Mesenchymal stem cell (in vitro differentiated cells and primary cell): ENCODE data around the gene KIF1B.

Experiments
- DNase-seq: peaks from one replicate; pipeline ENCODE4 v3.0.0-alpha.2; 2013
- H2AFZ ChIP-seq: one replicate; pipeline ENCODE4 v1.6.1; 2013; ENCODE audit warnings: low read depth, mild to moderate bottlenecking, control low read depth, inconsistent platforms, low read length, moderate library complexity
- H2AK5ac ChIP-seq: 2 replicates; pipeline ENCODE4 v1.6.1; 2013; ENCODE audit warnings: low read length, moderate library complexity, mild to moderate bottlenecking, inconsistent platforms; ENCODE audit not compliant: severe bottlenecking
- H2BK120ac ChIP-seq: one replicate; pipeline ENCODE4 v1.6.1; 2013; ENCODE audit warnings: low read depth, mild to moderate bottlenecking, inconsistent platforms, low read length, moderate library complexity
- H2BK12ac ChIP-seq, 2 experiments: one replicate each; pipeline ENCODE4 v1.6.1; 2013; ENCODE audit warnings: inconsistent platforms in 2 of 2, low read length in 2 of 2, mild to moderate bottlenecking in 2 of 2, moderate library complexity in 2 of 2, control low read depth in 1 of 2
- H2BK15ac ChIP-seq: one replicate; pipeline ENCODE4 v1.6.1; 2013; ENCODE audit warnings: mild to moderate bottlenecking, low read depth, inconsistent platforms; ENCODE audit not compliant: poor library complexity, severe bottlenecking
- H2BK5ac ChIP-seq: 2 replicates; pipeline ENCODE4 v1.6.1; 2013; ENCODE audit warnings: low read depth, mild to moderate bottlenecking, low read length, control low read depth, inconsistent platforms; ENCODE audit not compliant: poor library complexity, severe bottlenecking
- H3K14ac ChIP-seq, 2 experiments: one replicate each; pipeline ENCODE4 v1.6.1; 2013; ENCODE audit warnings: inconsistent platforms in 2 of 2, low read length in 2 of 2, control low read depth in 1 of 2, mild to moderate bottlenecking in 1 of 2, moderate library complexity in 1 of 2
- H3K18ac ChIP-seq, 2 experiments: one replicate each; pipeline ENCODE4 v1.6.1; 2013; ENCODE audit warnings: inconsistent platforms in 2 of 2, low read length in 2 of 2, control low read depth in 1 of 2, low read depth in 1 of 2, mild to moderate bottlenecking in 1 of 2
- H3K23ac ChIP-seq, 2 experiments: one replicate each; pipeline ENCODE4 v1.6.1; 2013; ENCODE audit warnings: inconsistent platforms in 2 of 2, low read length in 2 of 2, mild to moderate bottlenecking in 2 of 2, moderate library complexity in 2 of 2, control low read depth in 1 of 2
- H3K27ac ChIP-seq: 2 replicates; pipeline ENCODE4 v1.5.1; 2013; ENCODE audit warnings: mild to moderate bottlenecking, moderate library complexity, low read length, control low read depth, inconsistent platforms; ENCODE audit not compliant: poor library complexity, severe bottlenecking
- H3K27me3 ChIP-seq, 2 experiments: 2 replicates each; pipeline versions ENCODE4 v1.6.1 to v1.7.0; 2013; ENCODE audit warnings: low read length in 2 of 2, mild to moderate bottlenecking in 2 of 2, moderate library complexity in 2 of 2, control low read depth in 1 of 2, inconsistent platforms in 1 of 2; ENCODE audit not compliant: control insufficient read depth in 1 of 2, insufficient read depth in 1 of 2
- H3K36me3 ChIP-seq, 2 experiments: 2 replicates each; pipeline versions ENCODE4 v1.6.1 to v1.7.0; 2013; ENCODE audit warnings: low read length in 2 of 2, control low read depth in 1 of 2, inconsistent platforms in 1 of 2, low read depth in 1 of 2, mild to moderate bottlenecking in 1 of 2; ENCODE audit not compliant: insufficient read depth in 2 of 2, control insufficient read depth in 1 of 2
- H3K4ac ChIP-seq, 2 experiments: one replicate each; pipeline ENCODE4 v1.6.1; 2013; ENCODE audit warnings: inconsistent platforms in 2 of 2, low read length in 2 of 2, mild to moderate bottlenecking in 2 of 2, moderate library complexity in 2 of 2, control low read depth in 1 of 2, low read depth in 1 of 2
- H3K4me1 ChIP-seq: 2 replicates; pipeline ENCODE4 v1.6.1; 2013; ENCODE audit warnings: low read depth, low read length, control low read depth; ENCODE audit not compliant: control insufficient read depth, insufficient read depth
- H3K4me2 ChIP-seq: 2 replicates; pipeline ENCODE4 v1.6.1; 2013; ENCODE audit warnings: low read length, mild to moderate bottlenecking, inconsistent platforms; ENCODE audit not compliant: poor library complexity, severe bottlenecking
- H3K4me3 ChIP-seq, 2 experiments: 2 replicates each; pipeline versions ENCODE4 v1.5.1 to v1.7.0; 2013; ENCODE audit warnings: low read length in 2 of 2, mild to moderate bottlenecking in 2 of 2, control low read depth in 1 of 2, low read depth in 1 of 2; ENCODE audit not compliant: insufficient read depth in 1 of 2
- H3K79me1 ChIP-seq: replicated peaks from 2 replicates; pipeline ENCODE4 v1.6.1; 2013; ENCODE audit warnings: mild to moderate bottlenecking, control low read depth, low read length, inconsistent platforms; ENCODE audit not compliant: poor library complexity, severe bottlenecking
- H3K9ac ChIP-seq: 2 replicates; pipeline ENCODE4 v1.7.0; 2013; ENCODE audit warnings: mild to moderate bottlenecking, low read length, moderate library complexity
- H3K9me3 ChIP-seq: 2 replicates; pipeline ENCODE4 v1.7.0; 2013; ENCODE audit warnings: mild to moderate bottlenecking, low read length; ENCODE audit not compliant: control insufficient read depth
- H4K8ac ChIP-seq: one replicate; pipeline ENCODE4 v1.6.1; 2013; ENCODE audit warnings: inconsistent platforms, mild to moderate bottlenecking, low read length, moderate library complexity
- H4K91ac ChIP-seq: one replicate; pipeline ENCODE4 v1.6.1; 2013; ENCODE audit warnings: mild to moderate bottlenecking, low read length, inconsistent platforms
- WGBS: methylation state at CpG from one replicate; pipeline ENCODE4 v1.1.7; 2013; ENCODE audit warnings: mixed read lengths; 5-methylcytosine and 5-hydroxymethylcytosine counted together

Gene KIF1B

GRCh38 chr1:10379676-10380075 is 169.3 kb downstream of the KIF1B start:
- no peak overlapping the region for H2AFZ ChIP-seq
- no peaks in the 10 kb centered on the region for H3K9me3 ChIP-seq
- no peak overlapping the region for H3K4me3 ChIP-seq
- no peaks in the 10 kb centered on the region for H3K79me1 ChIP-seq
- H3K23ac ChIP-seq: no peak overlapping the region
- DNase-seq: no peak
- H2BK5ac ChIP-seq: no peak overlapping the region
- H3K27me3 ChIP-seq: no peaks in the 10 kb centered on the region
- no peak overlapping the region for H3K27ac ChIP-seq
- H3K9ac ChIP-seq: peak overlapping the region; percentile 83
- H3K14ac ChIP-seq: no peak overlapping the region
- peak overlapping the region; percentile 2 for H4K91ac ChIP-seq
- no peak overlapping the region for H2BK12ac ChIP-seq
- H3K36me3 ChIP-seq: peaks cover 19 to 42% of the 10 kb centered on the region in 2 experiments
- peaks cover 6% of the 10 kb centered on the region for H3K4me1 ChIP-seq
- H2AK5ac ChIP-seq: no peak overlapping the region
- WGBS: 92% methylated on average over 5 of the region's 6 CpGs
- H3K4me2 ChIP-seq: no peak overlapping the region
- H3K4ac ChIP-seq: no peak overlapping the region
- H4K8ac ChIP-seq: no peak overlapping the region
- H2BK120ac ChIP-seq: no peak overlapping the region
- H2BK15ac ChIP-seq: no peak overlapping the region
- no peak overlapping the region for H3K18ac ChIP-seq

GRCh38 chr1:10380594-10381275 is 170.4 kb downstream of the KIF1B start:
- peak overlapping the region in 1 of 2 experiments; percentile 17 for H3K4me3 ChIP-seq
- peaks cover 6% of the 10 kb centered on the region for H3K4me1 ChIP-seq
- no peaks in the 10 kb centered on the region for H3K9me3 ChIP-seq
- WGBS: 62% methylated on average over 5 of the region's 5 CpGs
- H3K36me3 ChIP-seq: peaks cover 12 to 37% of the 10 kb centered on the region in 2 experiments
- H3K9ac ChIP-seq: peak overlapping the region; percentile 83
- no peak overlapping the region for H3K23ac ChIP-seq
- DNase-seq: peak; percentile 94
- H3K27ac ChIP-seq: peak overlapping the region; percentile 26
- no peak overlapping the region for H3K14ac ChIP-seq
- no peak overlapping the region for H4K91ac ChIP-seq
- no peak overlapping the region for H3K4ac ChIP-seq
- H3K79me1 ChIP-seq: no peaks in the 10 kb centered on the region
- no peak overlapping the region for H4K8ac ChIP-seq
- no peak overlapping the region for H2BK15ac ChIP-seq
- no peak overlapping the region for H3K4me2 ChIP-seq
- H2AK5ac ChIP-seq: no peak overlapping the region
- no peak overlapping the region for H2BK12ac ChIP-seq
- no peaks in the 10 kb centered on the region for H3K27me3 ChIP-seq
- H2AFZ ChIP-seq: no peak overlapping the region
- H2BK5ac ChIP-seq: no peak overlapping the region
- H2BK120ac ChIP-seq: no peak overlapping the region
- H3K18ac ChIP-seq: no peak overlapping the region

GRCh38 chr1:10383630-10384029 is 173.3 kb downstream of the KIF1B start:
- Histone ChIP-seq H3K4me3 (no peak overlapping the region), H2BK12ac (no peak overlapping the region), H3K18ac (no peak overlapping the region), H3K27ac (no peak overlapping the region), H3K27me3 (no peaks in the 10 kb centered on the region), H3K4ac (no peak overlapping the region), H2AFZ (no peak overlapping the region), H2BK120ac (no peak overlapping the region), H4K8ac (no peak overlapping the region), H3K4me1 (peaks cover 2% of the 10 kb centered on the region), H3K79me1 (peaks cover 1% of the 10 kb centered on the region), H4K91ac (no peak overlapping the region), H2BK15ac (no peak overlapping the region), H2BK5ac (no peak overlapping the region), H3K9ac (no peak overlapping the region), H3K4me2 (no peak overlapping the region), H2AK5ac (no peak overlapping the region), H3K14ac (no peak overlapping the region), H3K23ac (no peak overlapping the region), H3K9me3 (no peaks in the 10 kb centered on the region), H3K36me3 (peaks cover 6 to 20% of the 10 kb centered on the region in 2 experiments)
- DNase-seq: no peak
- WGBS: 96% methylated on average over 4 of the region's 4 CpGs

- H2AK5ac ChIP-seq: no peak overlapping the region
- H4K8ac ChIP-seq: no peak overlapping the region
- no peak overlapping the region for H3K23ac ChIP-seq
- no peak overlapping the region for H3K27ac ChIP-seq
- H3K9ac ChIP-seq: no peak overlapping the region
- DNase-seq: no peak
- H3K14ac ChIP-seq: no peak overlapping the region
- H3K4ac ChIP-seq: no peak overlapping the region
- no peak overlapping the region for H3K18ac ChIP-seq
- H2AFZ ChIP-seq: no peak overlapping the region
- no peak overlapping the region for H2BK15ac ChIP-seq
- H4K91ac ChIP-seq: peak overlapping the region; percentile 4
- no peaks in the 10 kb centered on the region for H3K27me3 ChIP-seq
- H3K4me2 ChIP-seq: no peak overlapping the region
- no peak overlapping the region for H3K4me3 ChIP-seq
- no peaks in the 10 kb centered on the region for H3K9me3 ChIP-seq
- H2BK120ac ChIP-seq: no peak overlapping the region
- no peak overlapping the region for H2BK5ac ChIP-seq
- 94% methylated on average over 6 of the region's 8 CpGs for WGBS
- H3K4me1 ChIP-seq: peaks cover 2% of the 10 kb centered on the region
- peaks cover 1% of the 10 kb centered on the region for H3K79me1 ChIP-seq
- H3K36me3 ChIP-seq: peaks cover 4 to 14% of the 10 kb centered on the region in 2 experiments
- no peak overlapping the region for H2BK12ac ChIP-seq
Observed at GRCh38 chr1:10384219-10384618, 173.8 kb downstream of the KIF1B start.
